ENCODE results near the gene CES1. TPM values are rescaled to one million over a fixed set of nuclear protein-coding genes. Genes with fewer than 3 reads are reported as not detected.
A peak's percentile ranks its signal among the peaks of the same experiment; 100 is the strongest.
"Not testable (repeated sequence)": the region's sequence is repeated elsewhere in the genome, so short reads cannot be mapped to it uniquely, and the experiment has no call there.

CES1 gene
- total RNA-seq, 4 donors from 2014 or later = 6.8 to 23.2 (median 11.3) TPM

GRCh38 chr16:55760310-55761001, 72.4 kb downstream of the CES1 start:
- Histone ChIP-seq H3K4me1 (no peaks in the 10 kb centered on the region), H3K27ac (peak overlapping the region in 1 of 4 donors; percentile 1), H3K36me3 (no peaks in the 10 kb centered on the region), H3K9me3 (no peaks in the 10 kb centered on the region), H3K27me3 (no peaks in the 10 kb centered on the region), H3K4me3 (peak overlapping the region in 1 of 4 donors; percentile 1)
- in situ Hi-C loops (cut with MboI; ENCODE audit: low pct_ligation_motif_present in 1 of 4, low pct_unique_long_range_greater_than_20kb in 1 of 4, low sequenced_read_pairs in 3 of 4) (no loop called here), intact Hi-C loops (cut with DNase I; ENCODE audit: low total_unique reads) (no loop called here)
- no peak for TF ChIP-seq CTCF (IDR thresholded peaks at IDR 0.05)
- TF ChIP-seq POLR2AphosphoS5 (IDR thresholded peaks at IDR 0.05) = no peak
- TF ChIP-seq POLR2A (IDR thresholded peaks at IDR 0.05) = no peak
- no peak for TF ChIP-seq EP300 (IDR thresholded peaks at IDR 0.05; ENCODE audit: low read depth)
- no peak for DNase-seq
- 68 to 74% methylated on average over 5 to 30 of the region's 30 CpGs for WGBS, 2 donors (ENCODE audit: low coverage in 1 of 2)

- 71% methylated on average over 3 of the region's 3 CpGs; no CpG with 5 or more reads in 1 of the 2 donors for WGBS, 2 donors (ENCODE audit: low coverage in 1 of 2)
- intact Hi-C loops (cut with DNase I; ENCODE audit: low total_unique reads); in situ Hi-C loops (cut with MboI; ENCODE audit: low pct_ligation_motif_present in 1 of 4, low pct_unique_long_range_greater_than_20kb in 1 of 4, low sequenced_read_pairs in 3 of 4); H3K9me3 ChIP-seq; H3K4me3 ChIP-seq; H3K36me3 ChIP-seq; H3K27me3 ChIP-seq; H3K4me1 ChIP-seq; DNase-seq: not testable (repeated sequence)
- H3K27ac ChIP-seq = peak overlapping the region in 1 of 4 donors; percentile 1
Measured at GRCh38 chr16:55759965-55760309, 73.0 kb downstream of the CES1 start.

- 56 to 63% methylated on average over 3 to 6 of the region's 6 CpGs for WGBS, 2 donors (ENCODE audit: low coverage in 1 of 2)
- H3K27me3 ChIP-seq; intact Hi-C loops (cut with DNase I; ENCODE audit: low total_unique reads); H3K4me3 ChIP-seq; H3K9me3 ChIP-seq; DNase-seq; H3K36me3 ChIP-seq; H3K4me1 ChIP-seq; in situ Hi-C loops (cut with MboI; ENCODE audit: low pct_ligation_motif_present in 1 of 4, low pct_unique_long_range_greater_than_20kb in 1 of 4, low sequenced_read_pairs in 3 of 4); H3K27ac ChIP-seq: not testable (repeated sequence)
Measured at GRCh38 chr16:55757595-55758527, 75.0 kb downstream of the CES1 start.

- intact Hi-C loops (cut with DNase I; ENCODE audit: low total_unique reads) = no loop called here
- no peaks in the 10 kb centered on the region for H3K36me3 ChIP-seq
- DNase-seq = no peak
- no peak overlapping the region for H3K4me3 ChIP-seq
- H3K27ac ChIP-seq = no peak overlapping the region
- 72 to 100% methylated on average over 1 to 4 of the region's 4 CpGs for WGBS, 2 donors (ENCODE audit: low coverage in 1 of 2)
- H3K9me3 ChIP-seq = peaks cover 5 to 6% of the 10 kb centered on the region in 2 donors
- no peaks in the 10 kb centered on the region for H3K27me3 ChIP-seq
- in situ Hi-C loops (cut with MboI; ENCODE audit: low pct_ligation_motif_present in 1 of 4, low pct_unique_long_range_greater_than_20kb in 1 of 4, low sequenced_read_pairs in 3 of 4) = no loop called here
- no peaks in the 10 kb centered on the region for H3K4me1 ChIP-seq
- TF ChIP-seq CTCF (IDR thresholded peaks at IDR 0.05) (no peak), EP300 (IDR thresholded peaks at IDR 0.05; ENCODE audit: low read depth) (no peak), POLR2AphosphoS5 (IDR thresholded peaks at IDR 0.05) (no peak), POLR2A (IDR thresholded peaks at IDR 0.05) (no peak)
Measured at GRCh38 chr16:55756963-55757362, 75.9 kb downstream of the CES1 start.

GRCh38 chr16:55754056-55754455, 78.8 kb downstream of the CES1 start:
- H3K4me1 ChIP-seq = no peaks in the 10 kb centered on the region
- in situ Hi-C loops (cut with MboI; ENCODE audit: low pct_ligation_motif_present in 1 of 4, low pct_unique_long_range_greater_than_20kb in 1 of 4, low sequenced_read_pairs in 3 of 4) (no loop called here), intact Hi-C loops (cut with DNase I; ENCODE audit: low total_unique reads) (no loop called here)
- TF ChIP-seq POLR2AphosphoS5 (IDR thresholded peaks at IDR 0.05) (no peak), POLR2A (IDR thresholded peaks at IDR 0.05) (no peak), CTCF (IDR thresholded peaks at IDR 0.05) (no peak), EP300 (IDR thresholded peaks at IDR 0.05; ENCODE audit: low read depth) (no peak)
- no peak overlapping the region for H3K4me3 ChIP-seq
- H3K9me3 ChIP-seq = peaks cover 5 to 6% of the 10 kb centered on the region in 2 donors
- H3K27me3 ChIP-seq = no peaks in the 10 kb centered on the region
- H3K36me3 ChIP-seq = no peaks in the 10 kb centered on the region
- no peak for DNase-seq
- no peak overlapping the region for H3K27ac ChIP-seq

GRCh38 chr16:55753145-55753631, 79.7 kb downstream of the CES1 start:
- DNase-seq; H3K4me1 ChIP-seq; H3K4me3 ChIP-seq; H3K36me3 ChIP-seq; H3K27me3 ChIP-seq; in situ Hi-C loops (cut with MboI; ENCODE audit: low pct_ligation_motif_present in 1 of 4, low pct_unique_long_range_greater_than_20kb in 1 of 4, low sequenced_read_pairs in 3 of 4); H3K9me3 ChIP-seq; intact Hi-C loops (cut with DNase I; ENCODE audit: low total_unique reads): not testable (repeated sequence)
- H3K27ac ChIP-seq = peak overlapping the region in 2 of 4 donors; percentile 5 to 12
- 34 to 35% methylated on average over 4 of the region's 4 CpGs for WGBS, 2 donors (ENCODE audit: low coverage in 1 of 2)

All from transverse colon (tissue), 4 donors.